Measurements from ENCODE around the gene PAGE2B.
"Not testable (repeated sequence)": the region's sequence is repeated elsewhere in the genome, so short reads cannot be mapped to it uniquely, and the experiment has no call there.

Gene PAGE2B

DNA sequence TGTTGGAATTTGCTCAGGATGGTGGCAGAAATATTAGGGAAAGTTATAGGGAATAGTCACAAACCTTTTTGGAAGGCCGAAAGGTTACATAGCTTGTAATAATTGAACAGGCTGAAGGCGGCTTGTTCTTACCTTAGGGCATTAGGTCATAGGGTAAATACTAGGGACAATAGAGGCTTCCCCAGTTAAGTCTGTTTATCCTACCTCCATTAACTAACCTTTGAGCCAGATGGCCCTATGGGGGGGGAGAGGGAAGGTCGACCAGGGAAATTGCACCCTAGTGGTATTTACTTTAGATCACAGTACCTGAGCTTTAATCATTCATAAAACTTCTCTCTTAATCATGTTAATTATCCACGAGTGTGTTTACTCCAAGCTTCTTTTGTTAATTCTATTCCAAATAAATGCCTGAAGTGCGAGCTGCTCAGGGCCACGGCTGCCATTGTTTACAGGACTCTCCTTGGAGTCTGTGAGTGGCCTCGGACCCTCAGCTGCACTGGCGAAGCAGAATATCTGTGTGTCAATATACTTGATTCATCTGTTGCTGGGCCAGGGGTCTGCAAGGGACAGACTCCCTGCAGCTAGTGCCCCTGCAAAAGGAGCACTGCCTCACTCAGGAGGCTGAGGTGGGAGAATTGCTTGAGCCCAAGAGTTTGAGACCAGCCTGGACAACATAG is 36.9 kb downstream of the PAGE2B start:
- no peaks in the 10 kb centered on the region for H3K9me3 ChIP-seq (ENCODE audit: control insufficient read depth, insufficient read depth, low read length)
- H3K4me3 ChIP-seq (ENCODE audit: low read depth, low read length) = no peak overlapping the region
- no peak overlapping the region for H3K9ac ChIP-seq (ENCODE audit: low read depth, low read length)
- no peaks in the 10 kb centered on the region for H3K27me3 ChIP-seq (ENCODE audit: control insufficient read depth, insufficient read depth, low read length)
- H3K4me1 ChIP-seq (ENCODE audit: control insufficient read depth, insufficient read depth, low read length) = no peaks in the 10 kb centered on the region
- H3K36me3 ChIP-seq (ENCODE audit: control insufficient read depth, insufficient read depth, low read length) = no peaks in the 10 kb centered on the region

DNA sequence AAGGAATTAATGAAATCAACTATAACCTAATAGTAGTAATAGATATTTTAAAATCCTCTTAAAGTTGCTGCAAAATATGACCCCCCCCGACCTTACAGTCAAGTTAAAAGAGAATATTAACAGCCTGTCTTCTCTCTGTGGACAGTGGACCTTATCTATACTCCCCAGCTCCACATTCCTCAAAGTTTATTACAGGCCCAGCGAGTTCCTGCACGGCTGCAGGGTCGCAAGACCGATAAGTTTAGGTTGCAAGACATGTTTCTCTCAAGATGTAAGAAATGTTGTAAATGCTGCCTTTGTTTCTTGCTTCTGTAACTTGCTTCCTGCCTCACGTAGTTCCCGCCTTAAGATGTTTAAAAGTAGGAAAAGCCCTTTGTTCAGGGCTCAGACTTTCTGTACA is 41.8 kb downstream of the PAGE2B start:
- H3K27me3 ChIP-seq (ENCODE audit: control insufficient read depth, insufficient read depth, low read length); H3K9me3 ChIP-seq (ENCODE audit: control insufficient read depth, insufficient read depth, low read length); H3K36me3 ChIP-seq (ENCODE audit: control insufficient read depth, insufficient read depth, low read length); H3K4me1 ChIP-seq (ENCODE audit: control insufficient read depth, insufficient read depth, low read length); H3K4me3 ChIP-seq (ENCODE audit: low read depth, low read length); H3K9ac ChIP-seq (ENCODE audit: low read depth, low read length): not testable (repeated sequence)

DNA sequence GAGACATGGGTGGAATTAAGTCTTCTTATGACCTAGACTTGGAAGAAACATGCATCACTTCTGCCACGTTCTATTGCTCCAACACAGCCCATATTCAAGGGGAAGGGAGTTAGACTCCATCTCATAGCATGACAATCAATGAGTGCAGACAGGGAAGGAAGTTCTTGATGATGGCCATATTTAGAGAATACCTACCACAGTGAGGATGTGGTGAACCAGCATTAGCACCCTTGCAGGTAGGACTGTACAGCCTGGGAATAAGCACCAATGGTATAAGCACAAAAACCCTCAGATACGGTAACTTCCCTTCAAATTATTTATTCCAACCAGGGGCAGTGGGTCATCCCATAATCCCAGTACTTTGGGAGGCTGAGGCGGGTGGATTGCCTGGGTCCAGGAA is 43.7 kb downstream of the PAGE2B start:
- Histone ChIP-seq H3K4me1 (ENCODE audit: control insufficient read depth, insufficient read depth, low read length) (no peaks in the 10 kb centered on the region), H3K27me3 (ENCODE audit: control insufficient read depth, insufficient read depth, low read length) (no peaks in the 10 kb centered on the region), H3K9ac (ENCODE audit: low read depth, low read length) (no peak overlapping the region), H3K9me3 (ENCODE audit: control insufficient read depth, insufficient read depth, low read length) (no peaks in the 10 kb centered on the region), H3K4me3 (ENCODE audit: low read depth, low read length) (no peak overlapping the region), H3K36me3 (ENCODE audit: control insufficient read depth, insufficient read depth, low read length) (no peaks in the 10 kb centered on the region)

DNA sequence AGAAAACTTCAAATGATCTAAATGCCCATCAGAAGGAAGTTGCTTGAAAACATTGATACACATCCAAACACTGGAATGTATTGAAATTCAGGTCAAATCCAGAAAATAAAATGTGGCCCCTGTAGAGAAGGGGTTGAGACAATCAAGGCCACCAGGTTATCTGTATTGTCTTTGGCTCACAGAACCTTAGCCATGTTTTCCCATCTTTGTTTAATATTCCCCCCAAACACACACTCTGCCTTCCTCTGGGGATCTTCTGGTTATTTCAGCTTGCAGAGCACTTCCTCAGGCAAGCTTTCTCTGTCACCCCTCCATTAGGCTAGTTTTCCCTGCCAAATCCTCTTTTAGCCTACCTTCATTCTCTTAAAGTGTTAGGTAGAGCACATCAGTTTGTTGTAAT is 44.4 kb downstream of the PAGE2B start:
- H3K9me3 ChIP-seq (ENCODE audit: control insufficient read depth, insufficient read depth, low read length) = no peaks in the 10 kb centered on the region
- H3K27me3 ChIP-seq (ENCODE audit: control insufficient read depth, insufficient read depth, low read length) = no peaks in the 10 kb centered on the region
- no peak overlapping the region for H3K4me3 ChIP-seq (ENCODE audit: low read depth, low read length)
- no peaks in the 10 kb centered on the region for H3K4me1 ChIP-seq (ENCODE audit: control insufficient read depth, insufficient read depth, low read length)
- H3K36me3 ChIP-seq (ENCODE audit: control insufficient read depth, insufficient read depth, low read length) = no peaks in the 10 kb centered on the region
- H3K9ac ChIP-seq (ENCODE audit: low read depth, low read length) = no peak overlapping the region

DNA sequence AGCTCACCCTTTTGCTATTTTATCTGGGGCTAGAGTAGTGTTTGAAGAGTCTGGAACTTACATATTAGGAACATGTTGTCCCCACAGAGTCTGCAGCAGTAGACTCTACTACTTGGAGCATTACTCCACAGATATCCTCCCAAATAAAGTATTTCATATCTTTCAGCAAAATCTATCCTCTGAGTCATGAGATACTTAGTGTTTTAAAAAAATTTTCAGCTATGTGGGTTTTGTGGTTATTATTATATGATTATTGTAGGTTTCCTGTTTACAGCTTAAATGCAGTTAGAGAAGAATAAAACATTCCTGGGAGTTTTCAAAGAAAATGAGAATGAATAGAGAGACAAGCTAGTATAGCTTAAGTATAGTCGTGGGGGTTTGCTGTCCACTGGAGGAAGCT is 44.9 kb downstream of the PAGE2B start:
- no peaks in the 10 kb centered on the region for H3K36me3 ChIP-seq (ENCODE audit: control insufficient read depth, insufficient read depth, low read length)
- no peak overlapping the region for H3K4me3 ChIP-seq (ENCODE audit: low read depth, low read length)
- no peak overlapping the region for H3K9ac ChIP-seq (ENCODE audit: low read depth, low read length)
- no peaks in the 10 kb centered on the region for H3K9me3 ChIP-seq (ENCODE audit: control insufficient read depth, insufficient read depth, low read length)
- no peaks in the 10 kb centered on the region for H3K4me1 ChIP-seq (ENCODE audit: control insufficient read depth, insufficient read depth, low read length)
- no peaks in the 10 kb centered on the region for H3K27me3 ChIP-seq (ENCODE audit: control insufficient read depth, insufficient read depth, low read length)

DNA sequence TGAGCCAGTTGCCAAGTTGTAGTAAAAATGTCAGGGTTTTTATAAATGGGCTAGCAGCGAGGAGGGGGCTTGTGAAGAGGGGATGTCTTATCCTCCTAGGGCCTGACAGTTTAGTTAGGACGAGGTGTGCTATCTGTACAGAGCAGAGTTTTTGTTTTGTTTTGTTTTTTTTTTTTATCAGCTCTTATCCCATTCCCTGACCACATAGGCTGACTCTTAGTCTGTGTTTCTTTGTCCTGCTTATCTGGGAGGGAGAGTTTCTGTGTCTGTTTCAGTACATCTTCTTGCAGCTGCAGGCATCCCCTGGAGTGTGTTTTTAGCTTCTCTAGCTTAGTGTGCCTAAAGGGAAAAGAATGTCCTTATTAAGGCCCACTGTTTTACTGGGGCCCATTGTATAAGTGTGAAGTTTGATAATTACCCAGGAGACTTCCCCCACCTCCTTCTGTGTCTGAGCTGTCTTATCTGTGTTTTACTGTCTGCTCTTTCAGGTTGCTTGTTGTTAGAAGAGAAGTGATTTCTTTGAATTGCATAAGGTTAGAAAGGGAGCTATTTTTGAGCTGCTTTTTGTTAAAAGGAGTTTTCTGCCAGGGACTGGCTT is 46.0 kb downstream of the PAGE2B start:
- no peaks in the 10 kb centered on the region for H3K9me3 ChIP-seq (ENCODE audit: control insufficient read depth, insufficient read depth, low read length)
- H3K27me3 ChIP-seq (ENCODE audit: control insufficient read depth, insufficient read depth, low read length) = no peaks in the 10 kb centered on the region
- H3K4me3 ChIP-seq (ENCODE audit: low read depth, low read length) = no peak overlapping the region
- H3K36me3 ChIP-seq (ENCODE audit: control insufficient read depth, insufficient read depth, low read length) = no peaks in the 10 kb centered on the region
- no peaks in the 10 kb centered on the region for H3K4me1 ChIP-seq (ENCODE audit: control insufficient read depth, insufficient read depth, low read length)
- H3K9ac ChIP-seq (ENCODE audit: low read depth, low read length) = no peak overlapping the region

DNA sequence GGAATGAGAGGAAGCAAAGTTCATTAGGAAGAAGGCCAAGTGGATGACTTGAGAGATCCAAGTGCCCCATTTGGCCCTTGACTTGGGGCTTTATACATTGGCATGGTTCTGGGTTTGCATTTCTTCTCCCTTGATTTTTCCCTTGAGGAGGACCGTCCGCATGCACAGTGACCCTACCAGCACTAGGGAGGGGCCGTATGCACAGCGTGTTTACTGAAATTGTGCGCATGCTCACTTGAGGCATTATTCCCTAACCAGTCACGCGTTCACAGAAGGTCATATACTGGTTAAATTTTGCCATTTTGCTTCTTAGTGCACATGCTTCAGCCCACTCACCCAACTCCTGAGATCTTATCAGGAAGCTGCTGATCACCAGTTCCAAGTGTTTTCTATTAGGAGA is 49.1 kb downstream of the PAGE2B start:
- H3K27me3 ChIP-seq (ENCODE audit: control insufficient read depth, insufficient read depth, low read length) = no peaks in the 10 kb centered on the region
- H3K9ac ChIP-seq (ENCODE audit: low read depth, low read length) = no peak overlapping the region
- H3K4me3 ChIP-seq (ENCODE audit: low read depth, low read length) = no peak overlapping the region
- no peaks in the 10 kb centered on the region for H3K4me1 ChIP-seq (ENCODE audit: control insufficient read depth, insufficient read depth, low read length)
- no peaks in the 10 kb centered on the region for H3K36me3 ChIP-seq (ENCODE audit: control insufficient read depth, insufficient read depth, low read length)
- H3K9me3 ChIP-seq (ENCODE audit: control insufficient read depth, insufficient read depth, low read length) = no peaks in the 10 kb centered on the region

DNA sequence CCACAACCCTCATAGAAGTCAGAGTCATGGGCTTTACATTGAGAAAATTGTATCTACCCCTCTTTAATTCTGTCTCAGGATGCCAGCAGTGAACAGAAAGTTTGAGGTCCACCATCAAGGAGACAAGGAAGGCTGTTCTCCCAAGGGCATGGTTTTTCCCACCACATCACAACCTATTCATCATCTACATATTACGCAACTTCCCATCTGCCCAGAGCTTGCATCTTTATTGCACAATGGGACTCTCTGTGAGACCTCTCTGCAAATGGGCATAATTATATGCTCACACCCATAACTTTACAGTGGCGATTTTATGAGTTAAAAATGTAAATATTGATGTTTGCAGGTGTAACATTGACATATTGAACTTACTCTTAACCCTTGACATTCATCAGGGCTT is 52.9 kb downstream of the PAGE2B start:
- Histone ChIP-seq H3K27me3 (ENCODE audit: control insufficient read depth, insufficient read depth, low read length) (no peaks in the 10 kb centered on the region), H3K4me1 (ENCODE audit: control insufficient read depth, insufficient read depth, low read length) (no peaks in the 10 kb centered on the region), H3K36me3 (ENCODE audit: control insufficient read depth, insufficient read depth, low read length) (no peaks in the 10 kb centered on the region), H3K4me3 (ENCODE audit: low read depth, low read length) (no peak overlapping the region), H3K9ac (ENCODE audit: low read depth, low read length) (no peak overlapping the region), H3K9me3 (ENCODE audit: control insufficient read depth, insufficient read depth, low read length) (no peaks in the 10 kb centered on the region)

Data from iPS-15b (cell line).